ENCODE measurements around the gene FNDC5.

GRCh38 chr1:32878637-32879041 lies 7.9 kb upstream of the FNDC5 start:
- TF ChIP-seq EZH2 (IDR thresholded peaks at IDR 0.05; ENCODE audit: insufficient read depth, poor library complexity, severe bottlenecking) = no peak
- no peak for TF ChIP-seq EZH2phosphoT487 (IDR thresholded peaks at IDR 0.05; ENCODE audit: insufficient read depth, low read depth)
